NCI-H1694 treated with DMSO at 0.1 percent for 48 hours (cell line): ENCODE data around the gene PREPL.
A peak's percentile ranks its signal among the peaks of the same experiment; 100 is the strongest.
"Not testable (repeated sequence)": the region's sequence is repeated elsewhere in the genome, so short reads cannot be mapped to it uniquely, and the experiment has no call there.

ENCODE experiments used
- DNase-seq: peaks from one replicate; lab custom pipeline; 2025; lab: John Stamatoyannopoulos, UW

Gene PREPL

GRCh38 chr2:44348400-44348799 is 12.9 kb downstream of the PREPL start:
- no peak for DNase-seq

- no peak for DNase-seq
These were observed 13.8 kb downstream of the PREPL start for GRCh38 chr2:44347526-44347925.

DNA sequence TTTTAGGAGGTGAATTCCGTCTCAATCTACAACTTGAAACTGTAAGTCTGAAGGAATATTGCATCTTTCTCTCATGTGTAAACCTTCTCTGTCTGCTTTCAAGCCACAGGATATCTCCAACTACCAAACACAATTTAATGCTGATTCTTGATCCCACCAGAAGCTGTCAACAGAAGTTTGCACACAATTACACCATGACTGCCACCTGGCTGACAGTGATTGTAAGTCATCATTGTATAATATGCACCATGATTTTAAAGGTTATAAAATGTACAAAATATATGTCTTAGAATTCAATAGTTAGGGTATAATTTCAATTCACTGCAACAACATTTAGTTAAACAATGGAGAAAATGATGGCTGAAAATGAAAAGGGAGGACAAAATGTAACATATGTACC is 18.4 kb downstream of the PREPL start:
- DNase-seq, result peak; percentile 42

DNA sequence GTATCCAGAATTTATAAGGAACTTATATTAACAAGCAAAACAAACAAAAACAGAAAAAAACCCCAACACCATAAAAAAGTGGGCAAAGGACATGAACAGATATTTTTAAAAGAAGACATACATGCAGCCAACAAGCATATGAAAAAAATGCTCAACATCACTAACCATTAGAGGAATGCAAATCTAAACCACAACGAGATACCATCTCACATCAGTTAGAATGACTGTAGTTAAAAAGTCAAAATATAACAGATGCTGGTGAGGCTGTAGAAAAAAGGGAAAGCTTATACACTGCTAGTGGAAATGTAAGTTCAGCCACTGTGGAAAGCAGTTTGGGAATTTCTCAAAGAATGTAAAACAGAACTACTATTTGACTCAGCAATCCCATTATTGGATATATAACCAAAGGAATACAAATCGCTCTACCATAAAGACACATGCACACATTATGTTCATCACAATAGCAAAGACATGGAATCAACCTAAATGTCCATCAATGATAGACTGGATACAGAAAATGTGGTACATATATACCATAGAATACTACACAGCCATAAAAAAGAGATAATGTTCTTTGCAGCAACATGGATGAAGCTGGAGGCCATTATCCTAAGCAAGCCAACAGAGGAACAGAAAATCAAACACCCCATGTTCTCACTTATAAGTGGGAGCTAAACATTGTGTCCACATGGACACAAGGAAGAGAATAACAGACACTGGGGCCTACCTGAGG is 25.3 kb downstream of the PREPL start:
- DNase-seq, result no peak

- no peak for DNase-seq
These were observed 27.3 kb downstream of the PREPL start for GRCh38 chr2:44333994-44334393.

DNA sequence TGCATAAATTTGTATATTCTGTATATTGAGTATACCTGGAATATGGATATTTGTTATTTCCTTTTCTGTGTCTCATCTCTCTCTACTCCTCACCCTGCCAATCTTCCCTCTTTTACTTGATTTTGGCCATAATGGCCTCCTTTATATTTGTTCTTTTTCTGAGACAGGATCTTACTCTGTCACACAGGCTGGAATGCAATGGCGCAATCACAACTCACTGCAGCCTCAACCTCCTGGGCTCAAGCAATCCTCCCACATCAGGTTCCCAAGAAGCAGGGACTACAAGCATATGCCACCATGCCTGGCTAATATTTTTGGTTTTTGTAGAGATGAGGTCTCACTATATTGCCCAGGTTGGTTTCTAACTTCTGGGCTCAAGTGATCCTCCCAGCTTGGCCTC is 30.5 kb downstream of the PREPL start:
- DNase-seq, result no peak

GRCh38 chr2:44329343-44329742 is 32.0 kb downstream of the PREPL start:
- no peak for DNase-seq

DNA sequence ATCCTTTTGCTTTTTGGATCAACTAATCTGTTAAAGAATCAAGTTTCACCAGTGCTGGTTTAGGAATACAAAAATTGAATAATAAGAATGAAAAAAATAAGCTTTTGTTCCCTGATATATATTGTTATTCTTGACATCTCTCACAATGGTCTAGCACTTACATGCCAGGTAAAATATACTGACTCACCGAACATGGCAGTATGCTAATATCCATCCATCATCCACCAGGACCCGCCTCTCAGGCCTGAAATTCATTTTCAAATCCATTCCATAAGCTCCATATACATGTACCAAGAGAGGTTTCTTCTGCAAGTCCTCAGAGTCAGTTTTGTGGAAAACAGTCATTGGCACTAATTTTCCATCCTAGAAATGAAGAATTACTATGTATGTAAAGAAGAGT is 32.5 kb downstream of the PREPL start:
- DNase-seq, result no peak

GRCh38 chr2:44326548-44327264 is 34.6 kb downstream of the PREPL start:
- DNase-seq, result no peak

DNA sequence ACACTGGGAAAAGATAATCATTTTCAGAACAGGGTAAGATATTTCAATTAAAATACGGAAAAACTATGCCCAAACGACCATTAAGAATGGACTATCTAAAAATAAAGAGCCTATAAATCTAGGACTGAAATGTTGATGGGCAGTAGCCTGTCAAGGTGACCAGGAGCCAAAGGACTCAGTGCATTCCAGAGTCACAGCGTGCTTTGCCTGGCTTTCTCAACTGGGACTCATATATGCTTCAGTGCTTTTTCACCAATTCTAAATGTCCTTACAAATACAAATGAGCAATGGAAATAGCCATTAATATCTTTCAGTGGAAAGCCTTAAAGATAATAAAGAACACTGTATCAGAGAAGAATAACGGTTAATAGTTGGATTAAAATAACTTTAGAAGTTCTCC is 35.4 kb downstream of the PREPL start:
- no peak for DNase-seq

DNA sequence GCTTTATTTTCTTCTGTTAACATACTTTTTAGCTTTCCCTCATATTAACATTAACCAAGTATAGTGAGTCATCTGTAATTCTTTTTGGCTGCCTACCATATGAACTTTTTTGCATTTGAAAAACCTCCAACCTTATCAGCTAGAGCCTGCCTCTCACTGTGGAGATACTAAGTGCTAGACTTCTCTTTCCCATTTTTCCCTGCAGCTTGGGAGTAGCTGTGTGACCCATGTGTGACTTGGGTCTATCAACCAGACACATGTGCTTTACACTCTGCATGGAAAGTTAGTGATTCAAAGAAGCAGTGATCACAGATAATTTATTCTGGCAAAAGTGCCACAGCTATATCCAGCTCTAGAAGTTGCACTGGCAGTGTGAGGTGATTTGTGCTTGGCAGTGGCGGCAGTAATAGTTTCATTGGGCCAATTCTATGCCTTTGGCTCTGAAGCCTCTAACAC is 36.3 kb downstream of the PREPL start:
- no peak for DNase-seq

DNA sequence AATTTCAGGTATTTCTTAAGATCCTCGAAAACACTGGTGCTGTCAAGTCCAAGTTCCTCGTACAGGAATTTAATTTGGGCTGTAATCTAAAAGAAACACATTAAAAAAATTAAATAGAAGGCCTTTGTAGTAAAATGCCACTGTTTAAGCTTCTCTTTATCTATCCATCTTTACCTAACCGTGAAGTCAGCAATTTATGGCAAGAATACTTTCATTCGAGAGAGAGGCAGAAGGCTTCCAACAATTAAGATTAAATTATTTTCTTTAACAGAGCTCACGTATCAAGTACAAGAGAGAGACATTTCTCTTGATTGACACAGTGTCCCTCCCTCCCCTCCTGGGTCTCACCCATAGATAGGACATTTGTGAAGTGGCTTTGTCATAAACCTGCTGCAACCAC is 39.9 kb downstream of the PREPL start:
- no peak for DNase-seq

DNA sequence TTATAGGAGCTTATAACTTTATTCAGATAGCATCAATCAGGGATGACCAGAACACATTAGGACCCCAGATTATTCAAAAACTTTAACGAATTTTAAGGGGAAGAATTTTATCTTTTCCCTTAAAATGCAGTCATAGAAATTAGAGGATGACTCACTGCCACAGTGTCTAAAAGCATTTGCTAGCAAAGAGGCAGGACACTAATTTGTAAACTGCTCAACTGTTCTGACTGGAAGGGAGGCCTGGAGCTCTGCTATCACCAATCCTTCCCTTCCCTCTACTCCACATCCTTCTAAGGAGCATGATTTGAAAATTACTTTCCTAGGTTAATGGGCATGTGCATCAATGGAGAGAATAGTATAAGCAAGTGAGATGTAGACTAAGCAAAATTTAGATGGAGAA is 40.5 kb downstream of the PREPL start:
- DNase-seq, result no peak

DNA sequence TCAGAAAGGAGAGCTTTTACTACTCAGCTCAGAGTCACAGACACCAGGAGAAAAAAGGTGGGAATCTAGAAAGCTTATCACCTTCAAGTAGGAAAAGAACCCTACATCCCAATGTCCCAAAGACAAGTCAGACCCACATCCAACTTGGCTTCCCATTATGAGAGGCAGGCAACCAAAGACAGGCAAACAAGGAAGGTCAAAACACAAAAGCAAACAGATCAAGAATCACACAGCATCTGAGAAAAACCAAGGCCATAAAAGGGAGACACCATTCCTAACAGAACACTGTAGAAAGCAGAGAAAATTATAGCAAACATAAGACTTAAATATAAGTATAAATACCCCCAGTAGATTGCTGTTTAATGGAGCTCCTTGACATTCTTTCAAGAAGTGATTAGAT is 45.3 kb downstream of the PREPL start:
- no peak for DNase-seq

GRCh38 chr2:44314362-44314761 is 46.9 kb downstream of the PREPL start:
- DNase-seq, result no peak

GRCh38 chr2:44310287-44310686 is 51.0 kb downstream of the PREPL start:
- DNase-seq, result no peak

DNA sequence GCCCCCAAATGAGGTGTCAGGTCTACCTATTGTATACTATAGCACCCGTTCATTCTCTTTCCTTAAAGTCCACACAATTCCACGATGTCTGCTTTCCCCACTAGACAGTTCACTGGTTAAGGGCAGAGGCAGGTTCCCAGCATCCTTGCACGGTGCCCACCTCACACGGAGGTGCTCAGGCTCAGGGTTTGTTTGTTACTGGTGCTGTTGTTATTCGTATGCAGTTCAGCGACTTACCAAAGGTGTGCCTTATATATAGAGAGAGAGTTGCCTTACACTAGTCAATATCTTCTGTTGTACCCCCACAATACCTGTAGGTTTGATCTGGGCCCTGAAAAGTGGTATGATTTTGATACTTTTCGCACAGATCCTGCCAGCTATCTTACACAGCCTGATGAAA is 55.4 kb downstream of the PREPL start:
- no peak for DNase-seq

GRCh38 chr2:44304258-44304657 is 57.0 kb downstream of the PREPL start:
- no peak for DNase-seq

- not testable (repeated sequence) for DNase-seq
These were observed 57.5 kb downstream of the PREPL start for GRCh38 chr2:44303766-44304165.

DNA sequence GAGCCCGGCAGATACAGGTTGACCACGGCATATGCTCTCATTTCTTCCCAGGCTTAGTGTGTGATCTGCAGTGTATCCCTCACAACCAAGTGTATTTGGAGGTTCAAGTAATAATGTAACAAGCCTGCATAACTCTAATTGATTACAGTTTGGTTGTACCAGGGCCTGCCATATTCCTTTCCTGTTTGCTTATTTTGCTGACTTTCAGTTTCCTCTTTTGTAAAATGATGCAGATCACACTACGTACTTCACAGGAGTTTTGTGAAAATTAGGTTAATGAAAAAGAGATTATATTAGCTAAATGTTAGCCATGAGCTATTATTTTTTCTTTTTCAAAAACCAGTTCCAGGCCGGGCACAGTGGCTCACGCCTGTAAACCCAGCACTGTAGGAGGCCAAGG is 60.2 kb downstream of the PREPL start:
- no peak for DNase-seq

- DNase-seq, result no peak
These were observed 61.7 kb downstream of the PREPL start for GRCh38 chr2:44299635-44300034.

GRCh38 chr2:44297431-44297830 is 63.9 kb downstream of the PREPL start:
- no peak for DNase-seq

GRCh38 chr2:44296653-44297052 is 64.6 kb downstream of the PREPL start:
- no peak for DNase-seq
